Activated CD4-positive, alpha-beta T cell treated with anti-CD3 and anti-CD28 coated beads, Interleukin-10, Interleukin-2, amounts not matched to agents 100 ng/mL and 50 ng/mL, durations not matched to agents 16 hours and 8 hours (primary cell): ENCODE results near the gene ARFGAP3.

Source experiments
- DNase-seq: peaks from one replicate; pipeline ENCODE4 v3.0.0-alpha.2; 2020

Gene ARFGAP3

DNA sequence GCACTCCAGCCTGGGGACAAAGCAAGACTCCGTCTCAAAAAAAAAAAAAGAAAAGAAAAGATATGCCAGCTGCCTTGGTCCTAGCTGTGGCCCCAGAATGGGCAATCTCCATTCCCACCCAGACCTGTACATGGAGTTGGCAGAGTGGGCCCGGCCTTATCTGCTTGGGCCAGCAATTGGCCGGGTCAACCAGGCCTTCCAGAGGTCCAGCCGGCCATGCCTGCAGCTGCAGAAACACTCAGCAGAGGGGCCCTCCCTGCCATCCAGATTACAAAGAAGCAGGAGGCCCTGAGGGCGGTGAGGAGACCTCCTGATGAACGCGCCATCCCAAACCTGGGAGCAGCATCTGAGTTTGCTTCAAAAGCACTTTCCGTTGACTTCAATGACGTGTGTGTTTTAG is 26.9 kb upstream of the ARFGAP3 start:
- no peak for DNase-seq

DNA sequence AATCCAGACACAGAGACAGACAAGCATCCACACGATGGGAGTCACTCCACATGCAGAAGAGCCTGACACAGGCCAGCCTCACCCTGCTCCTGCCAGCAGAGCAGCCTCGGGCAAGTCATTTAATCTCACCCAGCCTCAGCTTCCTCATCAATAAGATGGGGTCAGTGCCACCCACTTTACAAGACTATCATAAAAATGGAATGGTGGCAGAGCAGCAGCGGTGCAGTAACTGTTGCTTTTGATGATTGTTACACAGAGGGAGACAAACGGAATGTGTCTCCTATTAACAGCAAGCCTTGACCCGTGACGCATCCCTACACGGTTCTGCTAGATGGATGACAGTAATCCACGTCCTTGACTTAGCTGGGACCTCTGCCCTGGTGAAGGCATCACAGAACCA is 26.0 kb upstream of the ARFGAP3 start:
- DNase-seq, result no peak

DNA sequence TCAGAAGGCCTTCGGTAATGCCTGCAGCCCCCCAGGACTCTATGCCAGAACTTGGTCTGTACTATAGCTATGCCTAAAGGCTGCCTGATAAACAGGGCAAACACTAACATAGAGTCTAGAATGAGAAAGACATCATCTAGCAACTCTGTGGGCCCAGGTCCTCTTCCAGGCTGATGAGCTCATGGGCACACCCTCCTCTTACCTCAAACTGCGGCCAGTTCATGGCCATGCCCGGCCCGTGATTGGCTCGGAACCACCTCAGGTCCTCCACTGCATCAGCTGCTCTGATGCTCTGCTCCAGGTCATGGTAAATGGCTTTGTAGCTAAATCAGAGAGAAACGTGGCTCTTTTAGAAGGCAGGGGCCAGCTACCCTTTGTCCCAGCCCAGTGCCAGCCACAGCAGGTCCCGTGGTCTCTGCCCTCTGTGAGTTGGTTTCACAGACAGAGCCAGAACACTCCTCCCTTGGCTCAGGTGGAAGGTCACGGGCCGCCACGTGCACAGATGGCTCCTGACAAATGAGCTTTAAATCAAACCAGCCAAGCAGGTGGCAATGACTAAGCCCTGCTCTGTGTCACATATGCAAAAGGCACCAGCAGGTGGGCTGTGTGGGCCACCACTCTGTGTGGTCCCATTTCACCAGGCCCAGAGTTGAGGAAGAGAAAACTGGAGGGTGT is 25.0 kb upstream of the ARFGAP3 start:
- DNase-seq, result no peak

DNA sequence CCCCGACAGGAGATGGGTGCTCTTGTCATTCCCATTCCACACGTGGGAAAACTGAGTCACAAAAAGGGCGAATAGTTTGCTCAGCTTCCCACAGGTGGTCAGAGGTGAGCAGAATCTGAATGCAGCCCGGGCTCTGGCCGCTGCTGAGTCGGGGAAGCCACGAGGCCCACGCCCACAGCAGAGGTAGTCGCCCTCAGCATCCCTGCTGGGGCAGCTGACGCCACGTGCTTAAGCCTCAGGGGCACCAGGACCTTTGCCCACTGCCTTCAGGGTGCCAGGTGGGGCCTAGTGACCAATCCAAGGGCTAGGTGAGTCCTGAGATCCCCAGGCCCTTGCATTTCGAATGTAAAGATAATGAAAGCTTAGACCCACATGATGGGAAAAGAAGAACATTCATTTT is 24.2 kb upstream of the ARFGAP3 start:
- DNase-seq, result no peak

DNA sequence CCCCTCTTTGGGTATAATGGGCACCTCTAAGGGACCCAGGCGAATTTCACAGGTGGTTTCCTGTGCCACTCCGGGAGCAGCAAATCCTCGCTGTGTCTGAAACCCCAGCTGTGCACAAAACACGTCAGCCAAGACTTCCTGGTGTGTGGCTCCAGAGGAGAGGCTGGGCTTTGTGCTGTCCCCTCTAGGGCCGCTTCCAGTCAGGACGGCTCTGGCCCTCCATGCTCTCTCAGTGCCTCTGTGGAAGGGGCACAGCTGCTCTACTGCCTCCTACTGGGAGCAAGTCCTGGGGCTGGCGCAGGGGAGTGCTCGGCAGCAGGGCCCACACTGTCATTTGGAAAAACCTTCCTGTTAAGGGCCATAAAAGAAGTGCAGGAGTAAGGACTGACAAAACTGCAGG is 23.7 kb upstream of the ARFGAP3 start:
- DNase-seq, result no peak

DNA sequence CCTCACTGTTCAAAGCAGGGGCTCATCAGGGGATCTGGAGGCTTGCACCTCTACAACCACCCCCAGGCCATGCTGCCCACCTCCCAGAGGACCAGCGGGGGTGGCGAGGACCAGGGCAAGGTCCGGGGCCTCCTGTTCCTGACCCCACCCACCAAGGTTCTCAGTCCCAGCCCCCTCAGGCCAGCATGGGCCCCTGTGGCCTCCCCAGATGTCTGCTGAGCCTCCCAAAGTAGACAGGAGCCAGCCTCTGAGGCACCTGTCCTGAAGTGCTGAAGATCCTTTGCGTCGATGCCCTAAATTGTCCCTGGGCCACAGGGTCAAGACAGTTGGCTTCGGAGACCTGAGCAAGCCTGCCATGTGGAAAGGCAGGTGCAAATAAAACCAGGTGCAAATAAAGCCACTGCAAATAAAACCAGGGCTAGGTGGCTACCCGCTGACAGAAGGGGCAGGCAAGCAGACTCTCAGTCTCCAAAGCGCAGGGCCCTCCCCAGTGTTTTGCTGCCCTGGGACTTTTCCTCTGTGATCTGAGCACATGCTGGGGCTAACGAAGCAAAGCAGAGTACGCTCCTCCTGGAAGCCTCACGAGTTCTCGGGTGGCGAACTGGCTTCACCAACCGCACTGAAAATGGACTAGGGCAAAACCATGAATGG is 22.4 kb upstream of the ARFGAP3 start:
- no peak for DNase-seq

DNA sequence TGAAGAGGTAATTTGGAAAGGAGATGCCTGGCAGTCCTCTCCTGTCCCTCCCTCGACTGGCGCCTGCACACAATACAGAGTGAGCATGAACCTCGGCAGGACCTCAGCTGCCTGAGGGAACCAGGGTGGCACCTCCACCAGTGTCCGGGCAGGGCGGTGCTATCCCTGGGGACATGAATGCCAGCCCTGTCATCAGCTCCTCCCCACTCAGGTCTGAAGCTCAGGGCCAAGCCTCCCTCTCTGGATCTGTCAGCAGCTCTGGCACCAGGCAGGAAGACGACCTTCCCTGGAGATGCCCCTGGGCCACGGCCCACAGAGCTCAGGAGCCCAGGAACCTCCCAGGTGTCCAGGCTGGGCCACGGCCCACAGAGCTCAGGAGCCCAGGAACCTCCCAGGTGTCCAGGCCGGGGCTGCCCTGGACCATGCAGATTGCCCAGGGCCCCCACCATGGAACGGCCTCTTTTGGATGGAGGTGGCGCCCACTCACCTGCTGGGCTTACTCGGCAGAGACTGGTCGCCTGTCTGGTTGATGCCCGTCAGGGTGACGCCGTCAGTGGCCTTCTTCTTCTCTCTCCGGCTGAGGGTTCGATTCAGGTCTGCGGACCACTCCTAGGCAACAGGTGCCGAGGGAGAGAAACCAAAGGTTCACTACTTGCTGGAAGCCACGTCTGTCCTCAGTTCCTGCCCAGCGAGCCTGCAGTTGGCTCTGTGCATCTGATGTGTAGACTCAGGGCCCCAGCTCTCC is 21.7 kb upstream of the ARFGAP3 start:
- no peak for DNase-seq

DNA sequence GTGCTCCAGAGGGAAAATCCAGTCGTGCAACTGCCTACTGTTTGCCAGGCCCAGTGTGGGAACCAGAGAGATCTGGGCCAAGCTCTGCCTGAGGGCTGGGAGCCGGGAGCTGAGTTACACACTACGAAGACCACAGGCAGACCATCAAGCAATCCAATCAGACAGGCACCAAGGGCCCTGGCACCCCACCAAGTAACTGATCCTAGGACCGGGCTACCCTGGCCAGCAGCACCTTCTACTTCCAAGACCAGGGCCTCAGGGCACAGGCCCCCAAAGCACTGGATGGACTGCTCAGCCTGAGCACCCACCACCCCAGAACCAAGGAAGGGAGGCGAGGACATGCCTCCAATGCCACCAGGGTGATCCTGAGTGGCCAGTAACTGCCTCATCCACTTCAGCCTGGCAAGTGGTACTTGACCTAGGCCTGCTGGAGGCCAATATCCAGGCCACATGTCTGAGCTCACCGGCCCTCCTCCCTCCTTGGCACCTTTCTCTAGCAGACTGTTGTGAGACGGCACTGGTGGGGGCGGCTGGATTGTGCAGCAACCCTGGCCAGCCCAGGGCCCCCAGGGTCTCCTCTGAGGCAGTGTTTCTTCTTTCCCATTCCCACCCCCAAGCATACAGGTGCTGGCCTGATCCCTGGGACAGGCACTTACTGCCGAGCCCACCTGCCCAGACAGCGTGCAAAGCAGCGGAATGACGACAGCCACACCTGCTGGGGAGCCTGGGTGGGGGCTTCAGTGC is 20.7 kb upstream of the ARFGAP3 start:
- no peak for DNase-seq

DNA sequence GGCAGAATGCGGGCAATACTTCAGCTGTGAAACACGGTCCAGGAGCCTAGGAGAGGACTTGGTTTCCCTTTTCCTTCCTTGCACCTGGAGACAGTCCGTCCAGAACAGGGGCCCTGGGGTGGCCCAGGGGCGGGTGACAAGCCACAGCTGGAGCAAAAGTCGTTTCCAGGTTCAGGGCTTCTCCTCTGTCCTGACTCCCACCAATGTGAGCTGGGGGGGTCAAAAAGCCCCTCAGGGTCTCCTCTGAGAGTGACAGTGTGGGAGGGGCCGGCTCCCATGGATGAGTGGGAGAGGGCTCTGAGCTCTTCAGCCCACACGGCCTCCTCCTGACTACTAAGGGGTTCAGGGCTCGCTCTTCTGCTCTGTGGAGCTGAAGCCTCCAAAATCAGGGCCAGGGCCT is 20.1 kb upstream of the ARFGAP3 start:
- no peak for DNase-seq

DNA sequence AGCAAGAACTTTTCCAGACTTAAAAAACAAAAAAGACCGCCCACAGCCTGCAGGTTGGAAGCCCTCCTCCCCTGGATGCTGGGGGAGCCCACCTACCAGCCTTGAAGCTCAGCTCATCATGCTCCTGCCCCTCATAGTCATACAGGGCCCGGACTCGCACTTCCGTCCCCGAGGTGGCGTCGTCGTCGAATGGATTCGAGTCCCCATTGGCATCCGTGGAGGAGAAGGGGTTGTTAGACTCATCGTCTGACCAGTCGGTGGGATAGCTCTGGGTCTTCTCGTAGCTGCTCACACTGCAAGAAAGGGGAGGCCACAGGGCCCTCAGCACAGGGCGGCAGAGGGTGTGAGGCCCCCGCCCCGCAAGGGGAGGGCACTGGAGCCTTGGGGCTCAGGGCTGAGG is 19.0 kb upstream of the ARFGAP3 start:
- DNase-seq, result no peak

DNA sequence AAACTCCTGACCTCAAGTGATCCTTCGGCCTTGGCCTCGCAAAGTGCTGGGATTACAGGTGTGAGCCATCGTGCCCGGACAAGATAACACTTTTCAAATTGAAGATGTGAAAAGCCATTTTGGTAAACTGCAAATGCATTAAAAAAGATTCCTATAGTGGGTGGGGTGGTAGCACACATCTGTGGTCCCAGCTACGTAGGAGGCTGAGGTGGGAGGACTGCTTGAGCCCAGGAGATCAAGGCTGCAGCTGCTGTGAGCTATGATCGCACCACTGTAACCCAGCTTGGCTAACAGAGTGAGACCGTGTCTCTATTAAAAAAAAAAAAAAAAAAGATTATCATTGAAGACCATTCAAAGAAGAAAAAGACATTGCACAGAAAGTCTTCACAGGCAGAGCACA is 16.9 kb upstream of the ARFGAP3 start:
- no peak for DNase-seq

DNA sequence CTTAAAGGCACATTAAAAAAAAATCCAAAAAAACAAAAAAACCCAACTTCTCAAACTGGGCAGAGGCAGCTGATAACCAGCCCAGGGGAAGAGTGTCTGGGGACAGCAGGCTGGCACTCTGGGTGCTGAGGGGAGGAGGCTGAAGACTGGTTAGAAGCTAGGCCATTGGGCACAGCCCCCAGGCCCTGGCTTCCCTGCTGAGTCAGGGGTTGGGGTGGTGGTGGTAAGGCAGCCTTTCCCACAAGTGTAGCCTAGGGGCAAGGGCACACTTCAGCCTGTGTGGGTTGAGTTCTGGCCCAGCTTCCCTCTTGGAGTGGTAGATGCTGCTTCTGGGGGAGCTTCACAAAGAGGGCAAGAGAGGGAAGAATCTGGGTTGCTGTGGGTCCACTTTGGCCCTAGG is 16.3 kb upstream of the ARFGAP3 start:
- DNase-seq, result no peak

DNA sequence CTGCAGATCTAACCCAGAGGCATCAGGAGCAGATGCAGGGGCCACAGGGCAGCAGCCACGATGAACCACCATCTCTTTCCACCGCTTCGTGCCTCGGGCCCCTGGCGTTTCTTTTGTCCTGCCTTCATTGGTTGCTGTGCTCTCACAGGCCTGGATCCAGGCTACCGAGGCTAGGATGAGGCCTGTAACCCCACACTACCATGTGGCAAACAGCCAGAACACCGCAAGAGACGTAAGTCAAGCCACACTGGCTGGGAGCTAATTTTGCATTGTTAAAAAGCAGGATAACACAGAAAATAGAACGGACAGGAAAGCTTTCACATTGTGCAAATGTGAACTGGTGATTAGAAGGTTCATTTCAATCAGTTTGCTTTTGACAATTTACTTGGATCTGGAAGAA is 15.7 kb upstream of the ARFGAP3 start:
- no peak for DNase-seq

DNA sequence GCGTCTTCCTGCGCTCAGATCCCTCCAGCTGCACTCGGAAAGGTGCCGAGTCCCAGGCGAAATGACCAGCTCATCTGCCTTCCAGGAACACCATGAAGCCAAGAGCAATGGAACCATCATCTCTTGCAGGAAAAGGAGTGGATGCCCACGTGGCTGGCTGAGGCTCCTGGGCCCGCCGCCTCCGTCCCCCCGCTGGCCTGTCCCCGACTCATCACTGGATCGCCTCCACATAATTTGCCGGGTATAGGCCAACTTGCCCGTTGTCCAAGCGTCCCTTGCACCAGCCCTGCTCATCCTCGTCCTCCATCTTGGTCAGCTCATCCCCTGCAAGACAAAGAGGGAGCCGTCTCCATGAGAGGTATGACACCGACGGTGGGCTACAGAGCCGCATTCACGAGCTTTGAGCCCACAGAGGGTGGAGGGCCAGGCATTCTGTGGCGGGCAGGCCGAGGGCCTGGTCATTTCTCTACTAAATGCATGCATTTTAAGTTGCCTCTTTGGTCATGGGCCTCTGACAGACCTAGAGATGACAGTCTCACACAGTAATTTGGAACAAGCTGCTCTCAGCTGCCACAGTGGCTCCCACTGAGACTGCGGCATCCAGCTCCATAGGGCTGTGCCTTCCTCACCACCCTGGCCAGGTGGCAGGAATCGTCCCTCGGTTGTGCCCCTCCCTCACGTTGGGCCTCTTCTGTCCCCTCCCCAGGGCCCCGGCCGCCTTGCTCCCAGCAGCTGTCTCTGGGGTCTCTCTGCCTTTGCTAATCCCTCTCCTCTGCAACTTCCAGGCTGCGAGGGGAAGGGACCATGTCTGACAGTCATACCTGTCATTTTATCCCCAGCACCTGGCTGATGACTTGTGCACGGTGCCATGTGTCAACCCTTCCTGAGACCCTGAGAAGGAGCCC is 14.3 kb upstream of the ARFGAP3 start:
- no peak for DNase-seq

DNA sequence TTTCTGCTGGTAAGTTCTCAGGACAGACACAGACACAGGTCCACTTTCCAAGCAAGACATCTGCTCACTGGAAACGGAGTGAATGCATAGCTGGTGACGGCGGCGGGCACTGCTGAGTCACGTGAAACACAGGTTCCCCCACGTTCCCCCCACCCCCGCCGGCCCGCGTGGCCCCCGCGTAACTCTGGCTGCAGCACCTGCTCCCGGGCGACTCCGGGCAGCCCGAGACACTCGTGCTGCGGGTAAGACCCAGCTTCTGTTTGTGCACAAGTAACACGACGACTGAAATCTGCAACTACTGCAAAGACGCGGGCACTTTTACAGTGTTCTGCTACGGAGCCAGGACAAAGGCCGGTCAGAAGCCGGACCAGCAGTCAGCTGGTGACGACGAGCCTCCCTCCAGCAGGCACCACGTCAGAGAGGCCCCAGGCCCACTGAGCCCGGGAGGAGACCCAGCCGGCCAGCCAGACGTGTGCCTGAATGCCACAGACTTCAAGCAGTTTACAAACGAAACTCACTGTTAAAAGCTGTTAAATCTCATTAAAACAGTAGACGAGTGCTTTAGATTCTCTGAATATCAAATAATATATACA is 12.9 kb upstream of the ARFGAP3 start:
- no peak for DNase-seq

DNA sequence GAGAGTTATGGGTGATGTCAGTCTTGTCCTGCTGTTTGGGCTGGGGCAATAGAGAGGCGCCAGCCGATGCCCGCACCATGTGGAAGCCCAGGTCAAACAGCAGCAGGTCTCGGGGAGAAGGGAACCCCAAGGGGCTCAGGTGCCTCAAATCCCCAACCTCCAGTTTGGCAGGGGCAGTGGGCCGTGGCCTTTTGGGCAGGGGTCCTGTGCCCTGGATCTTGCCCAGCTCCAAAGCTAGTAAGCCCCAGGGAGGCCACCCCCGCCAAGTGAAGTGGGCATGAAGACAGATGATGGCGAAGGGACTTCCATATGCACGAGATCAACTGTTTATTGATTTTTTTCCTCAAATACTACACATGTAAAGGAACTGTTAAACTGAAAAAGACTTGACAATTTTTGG is 12.4 kb upstream of the ARFGAP3 start:
- no peak for DNase-seq

DNA sequence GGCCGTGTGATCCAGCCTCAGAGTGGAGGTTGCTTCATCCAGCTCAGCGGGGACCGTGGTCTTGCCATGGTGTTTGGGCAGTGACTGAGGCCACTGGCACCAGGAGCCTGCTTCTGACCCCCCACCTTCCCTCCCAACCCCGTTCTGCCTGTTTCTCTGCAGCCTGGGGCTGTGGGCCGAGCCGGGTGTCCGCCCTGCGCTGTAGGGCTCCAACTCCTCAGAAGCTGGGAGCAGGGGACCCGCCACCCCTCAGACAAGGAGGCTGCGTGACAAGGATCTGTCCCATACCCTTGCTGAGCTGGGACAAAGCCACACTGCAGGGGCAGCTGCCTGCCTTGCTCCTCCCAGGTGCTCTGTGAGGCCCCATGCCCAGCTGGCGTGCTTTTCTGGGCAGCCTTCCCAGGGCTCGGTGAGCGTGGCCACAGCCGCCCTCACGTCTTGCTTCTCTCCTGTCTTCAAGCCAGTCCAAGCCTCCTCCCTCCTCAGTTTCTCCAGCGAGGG is 11.7 kb upstream of the ARFGAP3 start:
- no peak for DNase-seq

DNA sequence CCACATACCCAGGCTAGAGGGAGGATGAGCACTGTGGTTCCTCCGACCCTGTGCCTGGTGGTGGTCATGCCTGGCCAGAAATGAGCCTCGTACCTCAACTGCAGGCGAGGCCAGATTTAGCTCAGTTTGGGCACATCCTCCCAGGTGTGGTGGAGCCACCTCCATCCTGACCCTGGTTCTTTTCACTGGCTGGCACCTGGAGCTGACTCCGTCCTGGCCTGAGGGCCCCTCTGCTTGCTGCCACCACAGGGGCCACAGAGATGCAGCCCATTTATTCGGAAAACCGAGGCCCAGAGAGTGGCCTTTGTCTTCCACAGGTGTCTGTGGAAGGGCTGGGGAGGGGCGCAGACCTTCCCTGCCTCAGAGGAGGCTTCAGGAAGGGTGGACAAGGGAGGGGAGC is 9.0 kb upstream of the ARFGAP3 start:
- DNase-seq, result no peak

DNA sequence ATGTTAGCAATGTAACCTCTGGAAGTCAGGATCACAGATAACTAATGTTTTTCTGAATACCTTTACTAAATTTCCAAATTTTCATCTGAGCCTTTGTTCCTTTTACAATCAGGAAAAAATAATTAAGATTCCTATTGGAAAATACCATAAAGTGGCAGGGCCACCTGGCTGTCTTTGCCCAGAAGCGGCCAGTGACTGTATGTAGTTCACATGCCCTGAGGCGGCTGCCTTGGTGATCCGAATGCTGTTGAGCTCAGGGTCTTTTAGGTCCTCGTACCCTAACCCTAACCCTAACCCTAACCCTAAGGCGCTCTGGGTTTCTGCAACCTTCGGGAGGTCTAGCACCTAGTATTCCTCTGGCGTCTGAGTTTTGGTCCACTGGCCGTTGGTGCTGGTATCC is 8.5 kb upstream of the ARFGAP3 start:
- DNase-seq, result no peak

DNA sequence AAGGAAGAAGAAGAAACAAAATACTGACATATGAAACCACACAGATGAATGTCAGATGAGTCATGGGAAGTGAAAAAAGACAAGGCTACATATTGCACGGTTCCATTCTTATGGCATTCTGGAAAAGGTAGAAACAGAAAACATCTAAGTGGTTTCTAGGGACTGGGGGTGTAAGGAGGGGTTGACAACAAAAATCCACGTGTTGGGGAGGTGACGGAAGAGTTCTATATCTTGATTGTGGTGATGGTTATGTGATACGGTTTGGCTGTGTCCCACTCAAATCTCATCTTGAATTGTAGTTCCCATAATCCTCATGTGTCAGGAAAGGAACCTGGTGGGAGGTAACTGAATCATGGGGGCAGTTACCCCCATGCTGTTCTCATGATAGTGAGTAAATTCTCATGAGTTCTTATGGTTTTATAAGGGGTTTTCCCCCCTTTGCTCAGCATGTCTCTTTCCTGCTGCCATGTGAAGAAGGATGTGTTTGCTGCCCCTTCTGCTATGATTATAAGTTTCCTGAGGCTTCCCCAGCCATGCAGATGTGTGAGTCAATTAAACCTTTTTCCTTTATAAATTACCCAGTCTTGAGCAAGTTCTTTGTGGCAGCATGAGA is 6.4 kb upstream of the ARFGAP3 start:
- peak; percentile 74 for DNase-seq

DNA sequence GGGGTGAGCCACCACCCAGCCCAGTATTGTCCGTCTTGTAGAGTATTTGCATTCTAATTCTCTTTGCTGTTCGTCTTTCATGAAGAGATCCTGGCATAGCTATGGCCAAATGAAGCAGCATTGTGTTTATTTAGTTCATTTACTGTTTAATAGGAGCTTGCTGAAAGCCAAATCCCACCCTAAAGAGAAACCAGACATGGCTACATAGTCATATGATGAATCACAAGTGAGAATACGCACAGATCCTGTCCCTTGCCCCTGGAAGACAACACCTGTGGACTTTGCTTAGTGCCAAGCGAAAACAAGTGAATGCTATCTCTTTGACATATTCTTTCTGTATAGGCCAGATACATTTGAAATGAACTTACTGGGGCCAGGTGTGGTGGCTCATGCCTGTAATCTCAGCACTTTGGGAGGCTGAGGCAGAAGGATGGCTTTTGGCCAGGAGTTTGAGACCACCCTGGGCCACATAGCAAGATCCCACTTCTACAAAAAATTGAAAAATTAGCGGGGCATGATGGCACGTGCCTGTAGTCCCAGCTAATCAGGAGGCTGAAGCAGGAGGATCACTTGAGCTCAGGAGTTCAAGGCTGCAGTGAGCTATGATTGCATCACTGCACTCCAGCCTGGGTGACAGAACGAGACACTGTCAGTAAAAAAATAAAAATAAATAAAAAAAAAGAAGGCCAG is 5.1 kb upstream of the ARFGAP3 start:
- no peak for DNase-seq
